H1 (cell line): ENCODE measurements around the gene MMGT1. TPM values are rescaled to one million over a fixed set of nuclear protein-coding genes. Genes with fewer than 3 reads are reported as not detected.

ENCODE experiments used
- CHD2 ChIP-seq: IDR thresholded peaks from 2 replicates; pipeline ENCODE4 v1.6.1; 2012; ENCODE audit warnings: low read length, improper control_type of control experiment
- CHD7 ChIP-seq: fragments of 300-600 bp; sonication (generic); IDR thresholded peaks from 2 replicates; pipeline ENCODE4 v1.7.1; 2012; ENCODE audit warnings: low read length, moderate library complexity, mild to moderate bottlenecking, inconsistent platforms; ENCODE audit not compliant: insufficient replicate concordance
- CTBP2 ChIP-seq: IDR thresholded peaks from 2 replicates; pipeline ENCODE4 v1.7.0; 2011; ENCODE audit warnings: borderline replicate concordance, mild to moderate bottlenecking, moderate library complexity, mixed read lengths, low read length; ENCODE audit not compliant: insufficient read depth, insufficient read length
- CTCF ChIP-seq, 3 experiments: IDR thresholded peaks; 1 replicate in 2 of 3; 2 replicates in 1 of 3; pipeline versions ENCODE4 v1.5.1 to v1.6.1; 2011; ENCODE audit warnings: low read length in 3 of 3, mild to moderate bottlenecking in 3 of 3, inconsistent platforms in 2 of 3, low read depth in 1 of 3, moderate library complexity in 1 of 3; ENCODE audit not compliant: insufficient read depth in 1 of 3; ENCODE audit errors: control extremely low read depth in 1 of 3
- KDM1A ChIP-seq: fragments of 200-600, 300-600 bp; sonication (generic); IDR thresholded peaks from 2 replicates; pipeline ENCODE4 v1.7.1; 2016; ENCODE audit warnings: mild to moderate bottlenecking, low read length, borderline replicate concordance
- PHF8 ChIP-seq: fragments of 200-600 bp; sonication (generic); conservative IDR thresholded peaks from 2 replicates; pipeline ENCODE4 v1.7.1; 2012; ENCODE audit warnings: low read depth, mild to moderate bottlenecking, inconsistent platforms, low read length, moderate library complexity
- POU5F1 ChIP-seq: IDR thresholded peaks from 2 replicates; pipeline ENCODE4 v1.6.1; 2011; ENCODE audit warnings: low read depth, mild to moderate bottlenecking, low read length, moderate library complexity
- SIRT6 ChIP-seq: IDR thresholded peaks from one replicate; pipeline ENCODE4 v1.7.1; 2012; ENCODE audit warnings: low read length, inconsistent platforms
- SIX5 ChIP-seq: IDR thresholded peaks from 2 replicates; pipeline ENCODE4 v1.6.1; 2011; ENCODE audit warnings: mild to moderate bottlenecking, low read depth, low read length
- polyA plus RNA-seq, 7 experiments: library from polyadenylated mRNA; depleted of rRNA in 3 of 7; stranded (reverse) in 5 of 7; unstranded in 2 of 7; fragments of >200 nt in 5 of 7; fragments of 200-250 nt in 2 of 7; gene quantifications; 1 replicate in 5 of 7; 2 replicates in 1 of 7; 4 replicates in 1 of 7; pipeline versions ENCODE4 v1.2.1 to v1.2.3, GENCODE V29; 2011 to 2013; ENCODE audit warnings: missing spikeins in 2 of 7, mixed read lengths in 2 of 7
- total RNA-seq: library from RNA; stranded (reverse); fragmentation: NEBNext Ultra II Directional; extraction: Animal tissue kit (Norgen Biotek cat#: 25700); gene quantifications from 2 replicates; pipeline ENCODE4 v1.2.1, GENCODE V29; 2021

MMGT1 gene
- total and polyA plus RNA-seq, 2 of the 8 experiments (the other 6 are each of a cell fraction or from before 2014, with no cell fraction given): 10.0 to 20.5 TPM

- TF ChIP-seq CHD7 (no peak), CHD2 (no peak), CTBP2 (no peak), SIRT6 (no peak), PHF8 (no peak), POU5F1 (no peak), CTCF (IDR thresholded peaks at IDR 0.05; ENCODE audit: control extremely low read depth in 1 of 3, insufficient read depth in 1 of 3, low read depth in 1 of 3, low read length in 3 of 3) (no peak), KDM1A (no peak), SIX5 (no peak)
Observed at GRCh38 chrX:135951291-135951690, 22.5 kb downstream of the MMGT1 start (continued).
